PC-9 (cell line): Measurements from ENCODE around the gene RNF8. TPM values are rescaled to one million over a fixed set of nuclear protein-coding genes. Genes with fewer than 3 reads are reported as not detected.

Experiments used
- BruUV-seq: library from RNA; stranded (reverse); fragments of 400-500 nt; replicated peaks from 2 replicates; lab custom pipeline; 2021; lab: Mats Ljungman, UMichigan
- CTCF ChIA-PET: fragments of 300-600 bp; sonication (Branson Sonifier 250); formaldehyde crosslinking; loops from one replicate; lab custom pipeline; 2022; ENCODE audit warnings: antibody characterized with exemption; lab: Charles Lee
- POLR2A ChIA-PET: fragments of 300-600 bp; sonication (Branson Sonifier 250); formaldehyde crosslinking; loops from one replicate; lab custom pipeline; 2022; ENCODE audit warnings: antibody characterized with exemption; ENCODE audit not compliant: unreplicated experiment; lab: Charles Lee
- DNase-seq, 2 experiments: peaks; one replicate each; pipeline versions ENCODE4 v3.0.0 to v3.0.0-alpha.2; 2015 to 2022; ENCODE audit warnings: mixed read lengths in 1 of 2
- H2AFZ ChIP-seq: fragments of 200-600 bp; sonication (generic); 2 replicates; pipeline ENCODE4 v1.8.1; 2017; ENCODE audit warnings: antibody characterized with exemption
- H3F3A ChIP-seq: fragments of 200-600 bp; sonication (generic); 2 replicates; pipeline ENCODE4 v1.8.1; 2017; ENCODE audit warnings: antibody characterized with exemption, mild to moderate bottlenecking, low read depth; ENCODE audit not compliant: insufficient read depth
- H3K27ac ChIP-seq: fragments of 200-600 bp; sonication (generic); 2 replicates; pipeline ENCODE4 v1.6.1; 2016; ENCODE audit warnings: mixed run types
- H3K27me3 ChIP-seq: fragments of 200-600 bp; sonication (generic); 2 replicates; pipeline ENCODE4 v1.6.1; 2016; ENCODE audit warnings: low read depth, mixed run types; ENCODE audit not compliant: insufficient read depth
- H3K36me3 ChIP-seq: fragments of 200-600 bp; sonication (generic); 2 replicates; pipeline ENCODE4 v1.6.1; 2016; ENCODE audit warnings: low read depth, mixed run types
- H3K4me1 ChIP-seq: fragments of 200-600 bp; sonication (generic); replicated peaks from 2 replicates; pipeline ENCODE4 v1.6.1; 2016; ENCODE audit warnings: mixed run types; ENCODE audit not compliant: insufficient read depth
- H3K4me2 ChIP-seq: fragments of 200-600 bp; sonication (generic); 2 replicates; pipeline ENCODE4 v1.6.1; 2017; ENCODE audit warnings: mixed run types
- H3K4me3 ChIP-seq: fragments of 200-600 bp; sonication (generic); 2 replicates; pipeline ENCODE4 v1.6.1; 2016; ENCODE audit warnings: mixed run types
- H3K79me2 ChIP-seq: fragments of 200-600 bp; sonication (generic); 2 replicates; pipeline ENCODE4 v1.6.1; 2017; ENCODE audit warnings: low read depth, mixed run types
- H3K9me2 ChIP-seq: fragments of 200-600 bp; sonication (generic); 2 replicates; pipeline ENCODE4 v1.8.1; 2017; ENCODE audit warnings: mild to moderate bottlenecking; ENCODE audit not compliant: insufficient read depth
- H3K9me3 ChIP-seq: fragments of 200-600 bp; sonication (generic); 2 replicates; pipeline ENCODE4 v1.8.1; 2016; ENCODE audit warnings: low read depth; ENCODE audit not compliant: insufficient read depth
- H4K20me1 ChIP-seq: fragments of 200-600 bp; sonication (generic); 2 replicates; pipeline ENCODE4 v1.8.1; 2017; ENCODE audit not compliant: insufficient read depth
- EZH2 ChIP-seq: fragments of 200-600 bp; sonication (generic); IDR thresholded peaks from 2 replicates; pipeline ENCODE4 v1.8.0; 2017; ENCODE audit warnings: antibody characterized with exemption, low read depth
- intact Hi-C: fragments of 100-400 bp; cut with micrococcal nuclease; formaldehyde crosslinking; loops from one replicate; pipeline ENCODE4 v1.10.0; 2022; ENCODE audit not compliant: unreplicated experiment
- total RNA-seq: library from RNA; stranded (reverse); gene quantifications from 2 replicates; pipeline ENCODE4 v1.2.3, GENCODE V29; 2021
- TF ChIP-seq, protein P1 (sequence below): fragments of 200-600 bp; sonication (generic); conservative IDR thresholded peaks from 2 replicates; pipeline ENCODE4 v1.6.1; 2017; ENCODE audit warnings: mixed run types, antibody characterized with exemption, mild to moderate bottlenecking, moderate library complexity

RNF8 gene
- total RNA-seq, 1 experiment from 2014 or later: 17.5 TPM

GRCh38 chr6:37354526-37355384 lies 972 bp downstream of the RNF8 start:
- H3K27ac ChIP-seq: no peak overlapping the region
- H3K9me2 ChIP-seq: no peaks in the 10 kb centered on the region
- H4K20me1 ChIP-seq: 0 out of 2 replicates have a peak, but pooled peaks cover 3% of the 10 kb centered on the region
- CTCF ChIA-PET: no interaction called here
- peaks cover 9% of the 10 kb centered on the region for H3K4me1 ChIP-seq
- POLR2A ChIA-PET: no interaction called here
- H3K4me3 ChIP-seq: peak overlapping the region; percentile 66
- intact Hi-C loops: no loop called here
- peak overlapping the region; percentile 83 for H3K4me2 ChIP-seq
- no peaks in the 10 kb centered on the region for H3F3A ChIP-seq
- peaks cover 42% of the 10 kb centered on the region for H3K79me2 ChIP-seq
- H2AFZ ChIP-seq: peak overlapping the region; percentile 98
- no peak for TF ChIP-seq EZH2
- TF ChIP-seq, protein P1, sequence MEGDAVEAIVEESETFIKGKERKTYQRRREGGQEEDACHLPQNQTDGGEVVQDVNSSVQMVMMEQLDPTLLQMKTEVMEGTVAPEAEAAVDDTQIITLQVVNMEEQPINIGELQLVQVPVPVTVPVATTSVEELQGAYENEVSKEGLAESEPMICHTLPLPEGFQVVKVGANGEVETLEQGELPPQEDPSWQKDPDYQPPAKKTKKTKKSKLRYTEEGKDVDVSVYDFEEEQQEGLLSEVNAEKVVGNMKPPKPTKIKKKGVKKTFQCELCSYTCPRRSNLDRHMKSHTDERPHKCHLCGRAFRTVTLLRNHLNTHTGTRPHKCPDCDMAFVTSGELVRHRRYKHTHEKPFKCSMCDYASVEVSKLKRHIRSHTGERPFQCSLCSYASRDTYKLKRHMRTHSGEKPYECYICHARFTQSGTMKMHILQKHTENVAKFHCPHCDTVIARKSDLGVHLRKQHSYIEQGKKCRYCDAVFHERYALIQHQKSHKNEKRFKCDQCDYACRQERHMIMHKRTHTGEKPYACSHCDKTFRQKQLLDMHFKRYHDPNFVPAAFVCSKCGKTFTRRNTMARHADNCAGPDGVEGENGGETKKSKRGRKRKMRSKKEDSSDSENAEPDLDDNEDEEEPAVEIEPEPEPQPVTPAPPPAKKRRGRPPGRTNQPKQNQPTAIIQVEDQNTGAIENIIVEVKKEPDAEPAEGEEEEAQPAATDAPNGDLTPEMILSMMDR: no peak
- DNase-seq: peak in 1 of 2 experiments; percentile 15
- H3K27me3 ChIP-seq: no peaks in the 10 kb centered on the region
- BruUV-seq: no TSS peak
- H3K9me3 ChIP-seq: no peaks in the 10 kb centered on the region
- no peaks in the 10 kb centered on the region for H3K36me3 ChIP-seq

DNA sequence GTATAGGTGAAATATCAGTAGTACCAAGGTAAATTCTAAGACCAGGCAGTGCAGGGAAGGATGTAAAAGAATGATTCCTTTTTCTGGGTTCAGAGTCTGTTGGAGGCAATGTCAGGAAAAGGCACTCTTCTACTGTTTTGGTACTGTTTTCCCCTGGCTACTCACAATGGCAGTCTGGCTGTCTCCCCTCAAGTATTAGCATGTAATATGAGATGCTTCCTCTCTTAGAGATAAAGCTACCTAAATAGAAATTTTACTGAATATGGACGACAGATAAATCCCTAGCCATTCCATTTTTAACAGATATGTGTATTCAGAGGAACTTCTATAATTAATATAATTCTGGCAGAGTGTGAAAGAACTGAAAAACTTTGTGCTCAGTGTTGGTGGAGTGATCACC lies 3.5 kb downstream of the RNF8 start:
- no peak for DNase-seq
- ChIA-PET CTCF (no interaction called here), POLR2A (no interaction called here)
- Histone ChIP-seq H3F3A (no peaks in the 10 kb centered on the region), H3K27me3 (no peaks in the 10 kb centered on the region), H3K4me1 (peaks cover 9% of the 10 kb centered on the region), H3K79me2 (peaks cover 42% of the 10 kb centered on the region), H4K20me1 (0 out of 2 replicates have a peak, but pooled peaks cover 3% of the 10 kb centered on the region), H3K36me3 (no peaks in the 10 kb centered on the region), H3K27ac (no peak overlapping the region), H3K9me3 (no peaks in the 10 kb centered on the region), H3K9me2 (no peaks in the 10 kb centered on the region), H3K4me3 (no peak overlapping the region), H2AFZ (no peak overlapping the region), H3K4me2 (no peak overlapping the region)
- intact Hi-C loops: no loop called here
- TF ChIP-seq EZH2: no peak
- TF ChIP-seq, protein P1: no peak
- BruUV-seq: no TSS peak

DNA sequence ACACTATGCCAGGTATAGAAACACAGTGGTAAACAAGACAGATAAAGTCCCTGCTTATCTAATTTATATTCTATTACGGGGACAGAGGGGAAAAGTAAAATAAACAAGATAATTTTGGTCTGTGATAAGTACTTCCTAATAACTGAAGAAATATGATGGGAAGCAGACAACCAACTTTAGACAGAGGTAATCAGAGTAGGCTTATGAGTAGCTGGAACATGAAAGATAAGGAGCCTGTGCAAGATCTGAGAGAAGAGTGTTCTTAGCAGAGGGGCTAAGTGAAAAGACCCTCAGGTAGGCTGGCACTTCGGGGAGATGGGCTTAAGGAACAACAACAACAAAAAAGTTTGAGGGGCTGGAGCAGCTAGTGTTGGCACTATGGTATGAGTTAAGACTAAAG lies 4.1 kb downstream of the RNF8 start:
- H3K36me3 ChIP-seq: no peaks in the 10 kb centered on the region
- no peak for TF ChIP-seq EZH2
- TF ChIP-seq, protein P1: no peak
- no peak overlapping the region for H3K4me3 ChIP-seq
- H4K20me1 ChIP-seq: 0 out of 2 replicates have a peak, but pooled peaks cover 3% of the 10 kb centered on the region
- no peaks in the 10 kb centered on the region for H3F3A ChIP-seq
- no TSS peak for BruUV-seq
- peaks cover 42% of the 10 kb centered on the region for H3K79me2 ChIP-seq
- DNase-seq: no peak
- no peaks in the 10 kb centered on the region for H3K27me3 ChIP-seq
- no peaks in the 10 kb centered on the region for H3K9me3 ChIP-seq
- H3K9me2 ChIP-seq: no peaks in the 10 kb centered on the region
- intact Hi-C loops: no loop called here
- CTCF ChIA-PET: interaction anchor here (0.6 kb wide), 1 partner anchor 37 kb away, joined by 3 read pairs; no protein-coding TSS in a partner anchor
- H3K4me1 ChIP-seq: peaks cover 9% of the 10 kb centered on the region
- no peak overlapping the region for H2AFZ ChIP-seq
- H3K27ac ChIP-seq: no peak overlapping the region
- POLR2A ChIA-PET: interaction anchor here (0.6 kb wide), 1 partner anchor 484 kb away, joined by 5 read pairs; no protein-coding TSS in a partner anchor
- no peak overlapping the region for H3K4me2 ChIP-seq
